OCI-LY3 (cell line): ENCODE measurements around the gene RUFY1.

ENCODE experiments used
- CTCF ChIP-seq: fragments of 200-600, 300-600 bp; sonication (generic); IDR thresholded peaks from 2 replicates; pipeline ENCODE4 v1.5.1; 2014; ENCODE audit warnings: antibody characterized with exemption, low read length, low read depth
- EZH2phosphoT487 ChIP-seq: fragments of 200-600 bp; shearing (Covaris generic); IDR thresholded peaks from 2 replicates; pipeline ENCODE4 v1.6.1; 2018; ENCODE audit warnings: antibody characterized with exemption, mixed run types, low read depth

- TF ChIP-seq CTCF (no peak), EZH2phosphoT487 (no peak)
Observed at GRCh38 chr5:179614745-179615144, 64.4 kb downstream of the RUFY1 start.
